Gastroesophageal sphincter (tissue), 3 donors: ENCODE results near the gene HMGB4.

Experiments
- POLR2A ChIP-seq, 2 donors: fragments of 450-650 bp; IDR thresholded peaks; one replicate each; pipeline ENCODE4 v1.6.1; 2017; ENCODE audit warnings: antibody characterized with exemption in 2 of 2, mild to moderate bottlenecking in 2 of 2, moderate library complexity in 1 of 2
- POLR2AphosphoS5 ChIP-seq: sonication (generic); formaldehyde crosslinking; IDR thresholded peaks from one replicate; pipeline ENCODE4 v1.6.1; 2017; ENCODE audit warnings: antibody characterized with exemption
- TF ChIP-seq, protein P1 (sequence below), 4 experiments: fragments of 200-600 bp in 2 of 4; fragments of 450-650 bp in 2 of 4; sonication (generic) in 1 of 4; IDR thresholded peaks; one replicate each; pipeline ENCODE4 v1.5.1; 2017 to 2019; ENCODE audit warnings: antibody characterized with exemption in 4 of 4, mild to moderate bottlenecking in 2 of 4, moderate library complexity in 2 of 4

DNA sequence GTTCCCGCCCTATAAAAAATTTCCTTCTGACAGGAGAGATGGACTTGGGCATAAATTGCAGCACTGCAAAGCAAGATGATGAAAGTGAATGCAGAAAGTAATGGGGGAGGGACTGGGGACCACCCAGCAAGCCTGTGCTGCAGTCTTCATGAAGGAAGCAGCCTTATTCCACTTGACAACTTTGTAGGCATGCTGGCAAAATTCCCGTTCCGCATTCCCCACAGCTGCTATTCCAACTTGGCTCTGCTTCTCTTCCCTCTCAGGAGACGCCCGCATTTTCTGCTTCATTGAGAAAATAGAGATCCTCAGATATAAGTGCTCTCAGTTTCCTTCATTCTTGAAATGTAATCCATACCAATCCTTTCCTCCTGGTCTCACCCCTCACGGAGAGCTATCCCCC is 2.4 kb downstream of the HMGB4 start:
- TF ChIP-seq, protein P1, sequence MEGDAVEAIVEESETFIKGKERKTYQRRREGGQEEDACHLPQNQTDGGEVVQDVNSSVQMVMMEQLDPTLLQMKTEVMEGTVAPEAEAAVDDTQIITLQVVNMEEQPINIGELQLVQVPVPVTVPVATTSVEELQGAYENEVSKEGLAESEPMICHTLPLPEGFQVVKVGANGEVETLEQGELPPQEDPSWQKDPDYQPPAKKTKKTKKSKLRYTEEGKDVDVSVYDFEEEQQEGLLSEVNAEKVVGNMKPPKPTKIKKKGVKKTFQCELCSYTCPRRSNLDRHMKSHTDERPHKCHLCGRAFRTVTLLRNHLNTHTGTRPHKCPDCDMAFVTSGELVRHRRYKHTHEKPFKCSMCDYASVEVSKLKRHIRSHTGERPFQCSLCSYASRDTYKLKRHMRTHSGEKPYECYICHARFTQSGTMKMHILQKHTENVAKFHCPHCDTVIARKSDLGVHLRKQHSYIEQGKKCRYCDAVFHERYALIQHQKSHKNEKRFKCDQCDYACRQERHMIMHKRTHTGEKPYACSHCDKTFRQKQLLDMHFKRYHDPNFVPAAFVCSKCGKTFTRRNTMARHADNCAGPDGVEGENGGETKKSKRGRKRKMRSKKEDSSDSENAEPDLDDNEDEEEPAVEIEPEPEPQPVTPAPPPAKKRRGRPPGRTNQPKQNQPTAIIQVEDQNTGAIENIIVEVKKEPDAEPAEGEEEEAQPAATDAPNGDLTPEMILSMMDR (IDR thresholded peaks at IDR 0.05) = no peak
- no peak for TF ChIP-seq POLR2A (IDR thresholded peaks at IDR 0.05)
- TF ChIP-seq POLR2AphosphoS5 = no peak
